HEK293T (cell line): ENCODE measurements around the gene PPP1R13B.

Source experiments
- L3MBTL2 ChIP-seq: fragments of 450-650 bp; conservative IDR thresholded peaks from 2 replicates; pipeline ENCODE4 v1.6.1; 2016; ENCODE audit warnings: mild to moderate bottlenecking
- LEF1 ChIP-seq: fragments of 450-650 bp; IDR thresholded peaks from 2 replicates; pipeline ENCODE4 v1.6.1; 2017; ENCODE audit warnings: mild to moderate bottlenecking, borderline replicate concordance
- ZNF384 ChIP-seq: fragments of 450-650 bp; IDR thresholded peaks from 2 replicates; pipeline ENCODE4 v1.6.1; 2016

GRCh38 chr14:103739793-103740501, 107.4 kb downstream of the PPP1R13B start:
- TF ChIP-seq ZNF384, result no peak
- no peak for TF ChIP-seq LEF1
- no peak for TF ChIP-seq L3MBTL2
